A549 (cell line): ENCODE results near the gene TMEM45A.

Experiments
- CBX8 ChIP-seq: fragments of 200-600 bp; sonication (generic); IDR thresholded peaks from 2 replicates; pipeline ENCODE4 v1.6.1; 2016
- CTCF ChIP-seq: fragments of >200 bp; sonication (Bioruptor Twin); formaldehyde crosslinking; IDR thresholded peaks from 3 replicates; pipeline ENCODE4 v1.5.1; 2016
- EP300 ChIP-seq, 2 experiments: fragments of >200 bp; sonication (Bioruptor Twin); formaldehyde crosslinking; IDR thresholded peaks; 2 replicates in 1 of 2; 3 replicates in 1 of 2; pipeline ENCODE4 v1.6.1; 2016 to 2017
- FOSL2 ChIP-seq, 2 experiments: fragments of 450-650 bp in 1 of 2; fragments of >200 bp in 1 of 2; sonication (Bioruptor Twin) in 1 of 2; formaldehyde crosslinking; IDR thresholded peaks; 2 replicates each; pipeline versions ENCODE4 v1.5.0 to v1.6.1; 2016 to 2020; ENCODE audit warnings: mild to moderate bottlenecking in 1 of 2, moderate library complexity in 1 of 2
- HDAC2 ChIP-seq: fragments of 200-600 bp; sonication (generic); IDR thresholded peaks from 2 replicates; pipeline ENCODE4 v1.6.1; 2016
- HOXA7 ChIP-seq: fragments of 250-450 bp; sonication (Bioruptor Pico); IDR thresholded peaks from 2 replicates; pipeline ENCODE4 v1.5.0; 2020; ENCODE audit warnings: mild to moderate bottlenecking, moderate library complexity
- MAX ChIP-seq: IDR thresholded peaks from 2 replicates; pipeline ENCODE4 v1.6.1; 2012
- POLR2A ChIP-seq: IDR thresholded peaks from 2 replicates; pipeline ENCODE4 v1.6.1; 2012; ENCODE audit warnings: mild to moderate bottlenecking, low read length
- REST ChIP-seq: fragments of 200-600 bp; sonication (generic); IDR thresholded peaks from 2 replicates; pipeline ENCODE4 v1.6.1; 2016; ENCODE audit warnings: antibody characterized with exemption, mild to moderate bottlenecking, moderate library complexity
- RFX5 ChIP-seq: fragments of 450-650 bp; IDR thresholded peaks from 2 replicates; pipeline ENCODE4 v1.7.1; 2014; ENCODE audit warnings: antibody characterized with exemption, mild to moderate bottlenecking, moderate library complexity
- SMC3 ChIP-seq: fragments of >200 bp; sonication (Bioruptor Twin); formaldehyde crosslinking; IDR thresholded peaks from 3 replicates; pipeline ENCODE4 v1.6.1; 2018; ENCODE audit warnings: inconsistent platforms

GRCh38 chr3:100574536-100574935, 82.1 kb downstream of the TMEM45A start:
- TF ChIP-seq POLR2A (no peak), CTCF (no peak), SMC3 (no peak), FOSL2 (IDR thresholded peaks at IDR 0.05) (no peak), FOSL2 (CRISPR knock-in tag; IDR thresholded peaks at IDR 0.05) (no peak), HOXA7 (no peak), MAX (no peak), REST (no peak), CBX8 (no peak), RFX5 (no peak), EP300 (IDR thresholded peaks at IDR 0.05) (no peak), HDAC2 (no peak)
